ENCODE measurements around the gene PCP4. TPM values are rescaled to one million over a fixed set of nuclear protein-coding genes. Genes with fewer than 3 reads are reported as not detected.

Gene PCP4
- total RNA-seq, 6 experiments from 2014 or later = not detected

GRCh38 chr21:39904457-39904856, 37.2 kb downstream of the PCP4 start:
- Mint-ChIP-seq H3K27ac (no peak overlapping the region), H3K4me3 (no peak overlapping the region), H3K4me1 (ENCODE audit: low read depth) (no peaks in the 10 kb centered on the region), H3K9me3 (peaks cover 33% of the 10 kb centered on the region), H3K36me3 (ENCODE audit: low read depth) (no peaks in the 10 kb centered on the region; the same call in 1 of the 2 replicates), H3K27me3 (ENCODE audit: insufficient read depth) (peaks cover 4% of the 10 kb centered on the region; the same call in 1 of the 2 replicates)
- no peak for DNase-seq
- TF ChIP-seq, protein P1, sequence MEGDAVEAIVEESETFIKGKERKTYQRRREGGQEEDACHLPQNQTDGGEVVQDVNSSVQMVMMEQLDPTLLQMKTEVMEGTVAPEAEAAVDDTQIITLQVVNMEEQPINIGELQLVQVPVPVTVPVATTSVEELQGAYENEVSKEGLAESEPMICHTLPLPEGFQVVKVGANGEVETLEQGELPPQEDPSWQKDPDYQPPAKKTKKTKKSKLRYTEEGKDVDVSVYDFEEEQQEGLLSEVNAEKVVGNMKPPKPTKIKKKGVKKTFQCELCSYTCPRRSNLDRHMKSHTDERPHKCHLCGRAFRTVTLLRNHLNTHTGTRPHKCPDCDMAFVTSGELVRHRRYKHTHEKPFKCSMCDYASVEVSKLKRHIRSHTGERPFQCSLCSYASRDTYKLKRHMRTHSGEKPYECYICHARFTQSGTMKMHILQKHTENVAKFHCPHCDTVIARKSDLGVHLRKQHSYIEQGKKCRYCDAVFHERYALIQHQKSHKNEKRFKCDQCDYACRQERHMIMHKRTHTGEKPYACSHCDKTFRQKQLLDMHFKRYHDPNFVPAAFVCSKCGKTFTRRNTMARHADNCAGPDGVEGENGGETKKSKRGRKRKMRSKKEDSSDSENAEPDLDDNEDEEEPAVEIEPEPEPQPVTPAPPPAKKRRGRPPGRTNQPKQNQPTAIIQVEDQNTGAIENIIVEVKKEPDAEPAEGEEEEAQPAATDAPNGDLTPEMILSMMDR (IDR thresholded peaks at IDR 0.05) = no peak

GRCh38 chr21:39908265-39908923, 41.2 kb downstream of the PCP4 start:
- peaks cover 4% of the 10 kb centered on the region; the same call in 1 of the 2 replicates for H3K27me3 Mint-ChIP-seq (ENCODE audit: insufficient read depth)
- H3K27ac Mint-ChIP-seq = no peak overlapping the region
- no peak overlapping the region for H3K4me3 Mint-ChIP-seq
- TF ChIP-seq, protein P1 (IDR thresholded peaks at IDR 0.05) = no peak
- DNase-seq = no peak
- H3K4me1 Mint-ChIP-seq (ENCODE audit: low read depth) = no peaks in the 10 kb centered on the region
- peaks cover 46% of the 10 kb centered on the region for H3K9me3 Mint-ChIP-seq
- no peaks in the 10 kb centered on the region; the same call in 1 of the 2 replicates for H3K36me3 Mint-ChIP-seq (ENCODE audit: low read depth)

DNA sequence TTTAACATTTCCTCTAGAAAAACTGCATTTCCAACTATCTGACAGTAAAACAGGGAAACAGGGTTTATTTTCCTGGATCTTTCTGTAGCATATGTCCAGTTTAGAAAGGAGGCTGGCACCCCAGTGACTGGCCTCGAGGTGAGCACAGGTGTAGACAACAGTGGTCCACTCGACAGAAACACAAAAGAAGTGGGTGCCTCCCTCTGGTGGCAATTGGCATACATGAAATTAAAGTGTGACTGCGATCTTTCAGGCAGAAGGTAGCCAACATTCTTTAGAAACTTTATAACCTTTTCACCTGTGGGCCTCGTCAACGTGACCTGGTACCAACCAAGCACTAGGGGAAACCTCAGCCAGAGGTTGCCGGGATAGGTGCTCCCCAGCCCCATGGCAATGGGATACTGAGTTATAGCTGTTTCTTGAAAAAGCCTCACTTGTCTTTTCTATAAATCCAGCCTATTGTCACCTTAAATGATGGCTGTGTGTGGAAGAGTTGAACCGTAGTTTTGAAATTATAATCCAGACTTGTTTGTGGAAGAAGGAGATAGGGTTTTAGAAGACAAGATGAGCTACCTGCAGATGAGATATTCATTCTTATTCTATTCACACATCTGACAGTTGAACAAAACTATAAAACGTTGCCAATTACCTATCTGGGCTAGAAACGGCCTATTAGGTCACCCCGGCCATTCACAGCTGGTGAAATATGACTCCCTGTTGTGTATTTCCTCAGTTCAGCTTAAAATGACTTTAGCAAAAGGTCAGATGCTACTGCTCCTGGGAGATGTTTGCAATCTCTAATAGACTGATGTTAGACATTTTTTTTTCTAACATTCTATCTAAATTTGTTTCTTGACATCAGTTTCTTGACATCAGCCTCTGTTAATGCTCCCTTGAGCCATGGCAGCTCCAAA, 44.3 kb downstream of the PCP4 start:
- no peak for DNase-seq
- H3K27me3 Mint-ChIP-seq (ENCODE audit: insufficient read depth) = peaks cover 4% of the 10 kb centered on the region; the same call in 1 of the 2 replicates
- TF ChIP-seq, protein P1 (IDR thresholded peaks at IDR 0.05) = peak; percentile 37
- H3K9me3 Mint-ChIP-seq = peaks cover 47% of the 10 kb centered on the region
- H3K4me1 Mint-ChIP-seq (ENCODE audit: low read depth) = no peaks in the 10 kb centered on the region
- H3K36me3 Mint-ChIP-seq (ENCODE audit: low read depth) = no peaks in the 10 kb centered on the region
- no peak overlapping the region for H3K4me3 Mint-ChIP-seq
- no peak overlapping the region for H3K27ac Mint-ChIP-seq

GRCh38 chr21:39913706-39914305, 46.6 kb downstream of the PCP4 start:
- no peak overlapping the region for H3K27ac Mint-ChIP-seq
- H3K36me3 Mint-ChIP-seq (ENCODE audit: low read depth) = no peaks in the 10 kb centered on the region
- H3K9me3 Mint-ChIP-seq = peaks cover 46% of the 10 kb centered on the region
- DNase-seq = no peak
- H3K27me3 Mint-ChIP-seq (ENCODE audit: insufficient read depth) = peaks cover 4% of the 10 kb centered on the region; the same call in 1 of the 2 replicates
- TF ChIP-seq, protein P1 (IDR thresholded peaks at IDR 0.05) = no peak
- H3K4me1 Mint-ChIP-seq (ENCODE audit: low read depth) = no peaks in the 10 kb centered on the region
- H3K4me3 Mint-ChIP-seq = no peak overlapping the region

DNA sequence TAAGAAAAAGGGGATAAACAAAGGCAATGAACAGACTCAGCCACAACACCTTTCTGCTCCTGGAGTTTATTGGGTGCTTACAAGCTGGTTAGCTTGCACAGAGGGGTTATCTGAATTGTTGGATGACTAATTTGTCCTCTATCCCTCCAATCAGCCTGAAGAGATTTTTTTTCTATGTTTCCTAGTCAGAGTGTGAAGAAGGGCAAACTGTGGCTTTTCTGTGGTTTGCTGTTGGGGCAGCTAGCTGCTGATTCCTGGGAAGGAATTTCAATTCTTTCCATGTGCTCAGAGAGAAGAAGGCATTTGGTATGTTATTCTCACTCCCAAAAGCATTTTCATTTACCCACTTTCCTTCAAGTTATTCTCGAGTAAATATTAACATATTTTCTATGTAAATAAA, 48.6 kb downstream of the PCP4 start:
- Mint-ChIP-seq H3K36me3 (ENCODE audit: low read depth) (no peaks in the 10 kb centered on the region), H3K4me1 (ENCODE audit: low read depth) (no peaks in the 10 kb centered on the region), H3K27me3 (ENCODE audit: insufficient read depth) (no peaks in the 10 kb centered on the region), H3K4me3 (no peak overlapping the region), H3K9me3 (peaks cover 30% of the 10 kb centered on the region), H3K27ac (no peak overlapping the region)
- DNase-seq = no peak
- TF ChIP-seq, protein P1 (IDR thresholded peaks at IDR 0.05) = no peak

All from HFFc6 (cell line).